ENCODE data around the gene RAN.
"Not testable (repeated sequence)": the region's sequence is repeated elsewhere in the genome, so short reads cannot be mapped to it uniquely, and the experiment has no call there.

Gene RAN

DNA sequence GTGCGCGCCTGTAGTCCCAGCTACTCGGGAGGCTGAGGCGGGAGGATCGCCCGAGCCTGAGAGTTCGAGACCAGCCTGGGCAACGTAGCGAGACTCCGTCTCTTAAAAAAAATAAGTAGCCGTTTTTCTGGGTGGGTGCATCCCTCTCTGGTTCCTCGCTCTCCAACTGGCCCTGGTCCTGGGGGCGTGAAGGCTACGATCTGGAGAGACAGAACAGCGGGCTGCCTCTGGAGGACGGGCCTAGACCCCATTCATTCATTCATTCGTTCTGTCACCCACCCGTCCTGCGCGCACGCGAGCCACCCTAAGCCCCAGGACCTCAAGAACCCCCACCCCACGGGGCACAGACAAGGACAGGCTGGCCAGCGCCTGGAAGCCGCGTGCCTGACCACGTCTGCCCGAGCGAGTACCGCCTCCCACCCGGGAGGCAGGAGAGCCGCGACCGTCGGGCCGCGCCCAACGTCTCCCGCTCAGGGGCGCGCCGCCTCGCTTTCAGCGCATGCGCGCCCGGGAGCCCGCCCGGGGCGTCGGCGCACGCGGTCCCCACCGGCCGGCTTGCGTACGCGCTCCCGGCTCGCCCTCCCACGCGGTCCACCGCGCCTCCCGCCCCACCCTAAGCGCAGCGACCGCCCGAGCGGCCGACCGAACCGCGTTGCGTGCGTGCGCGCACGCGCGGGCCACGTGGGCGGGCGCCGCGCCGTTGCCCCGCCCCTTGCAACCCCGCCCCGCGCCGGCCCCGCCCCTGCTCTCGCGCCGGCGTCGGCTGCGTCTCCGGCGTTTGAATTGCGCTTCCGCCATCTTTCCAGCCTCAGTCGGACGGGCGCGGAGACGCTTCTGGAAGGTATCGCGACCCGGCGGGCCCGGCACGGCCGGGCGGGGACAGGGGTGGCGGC is at the start of gene RAN:
Gene RAN, plus strand, starts transcription at position 781 of the 893 bp plus-strand sequence. CDS start 528 bp downstream, outside the sequence.
- peak; percentile 89 for DNase-seq

DNA sequence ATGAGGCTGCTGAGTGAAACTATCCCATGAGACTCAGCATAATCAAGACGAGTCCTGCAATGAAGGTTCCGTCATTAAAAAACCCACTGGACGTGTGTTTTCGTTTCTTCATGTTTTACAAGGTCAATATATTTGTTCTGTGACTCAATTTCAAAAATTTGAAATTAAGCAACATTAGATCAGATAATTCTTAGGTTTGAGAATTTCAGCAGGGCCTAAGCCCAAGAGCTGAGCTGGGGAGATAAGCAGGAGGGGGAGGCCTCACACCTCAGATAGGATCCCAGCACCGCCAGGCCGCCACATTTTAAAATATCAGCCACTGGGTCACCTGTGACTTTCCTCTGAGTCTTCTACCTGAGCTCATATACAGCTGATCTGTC is 46.1 kb upstream of the RAN start:
- no peak for DNase-seq

DNA sequence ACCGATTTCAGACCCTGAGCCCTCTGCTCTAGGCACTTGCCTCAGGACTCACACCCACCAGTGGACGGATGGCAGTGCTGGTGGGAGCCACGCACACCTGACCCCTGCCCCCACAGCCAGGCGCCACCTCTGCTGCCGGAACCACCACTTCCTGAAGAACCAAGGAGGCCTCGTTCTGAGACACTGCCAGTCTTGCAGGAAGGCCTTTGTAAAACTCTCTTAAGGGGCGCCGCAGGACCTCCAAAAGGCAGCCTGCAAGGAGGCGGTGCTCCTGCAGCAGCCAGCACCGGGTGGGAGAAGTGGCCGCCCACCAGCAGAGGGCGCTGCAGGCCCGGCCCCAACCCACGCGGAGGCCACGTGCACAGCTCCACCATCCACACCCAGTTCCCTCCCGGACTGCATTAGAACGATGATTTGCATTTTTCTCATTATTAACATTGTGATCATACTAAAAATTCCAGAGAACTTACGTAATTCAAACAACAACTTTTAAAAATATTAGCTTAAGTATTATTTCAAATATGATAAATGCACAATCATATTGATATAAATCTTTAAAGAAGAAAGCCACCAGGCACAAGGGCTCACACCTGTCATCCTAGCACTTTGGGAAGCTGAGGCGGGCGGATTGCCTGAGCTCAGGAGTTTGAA is 45.6 kb upstream of the RAN start:
- DNase-seq: no peak

DNA sequence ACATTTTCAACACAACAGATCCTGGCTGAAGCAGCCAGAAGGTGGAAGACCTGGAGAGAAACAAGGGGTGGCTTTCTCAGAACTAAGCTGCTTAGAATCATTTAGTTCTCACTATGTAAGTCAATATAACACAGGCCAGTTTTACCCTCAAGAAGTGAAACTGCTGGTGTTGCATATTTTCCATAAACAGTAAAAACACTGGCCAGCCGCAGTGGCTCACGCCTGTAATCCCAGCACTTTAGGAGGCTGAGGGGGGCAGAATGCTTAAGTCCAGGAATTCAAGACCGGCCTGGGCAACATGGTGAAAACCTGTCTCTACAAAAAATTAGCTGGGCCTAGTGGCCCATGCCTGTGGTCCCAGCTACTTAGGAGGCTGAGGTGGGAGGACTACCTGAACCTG is 44.4 kb upstream of the RAN start:
- no peak for DNase-seq

DNA sequence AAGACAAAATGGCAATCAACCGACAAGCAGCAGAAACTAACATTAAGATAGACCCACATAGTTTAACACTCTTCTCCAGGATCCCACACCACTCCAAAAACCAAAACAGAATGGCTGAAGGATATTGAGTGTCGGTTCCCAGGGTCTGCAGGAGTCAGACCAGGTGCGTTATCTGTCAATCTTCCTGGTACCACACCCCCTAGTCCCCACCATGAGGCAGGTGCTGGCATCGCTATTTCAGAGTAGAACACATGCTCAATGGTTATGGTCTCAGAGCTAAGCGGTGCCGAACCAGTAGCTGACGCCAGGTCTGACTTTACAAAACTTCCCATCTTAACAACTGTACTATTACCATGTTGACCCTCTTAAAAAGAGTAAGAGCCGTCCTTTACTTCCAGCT is 43.0 kb upstream of the RAN start:
- DNase-seq: no peak

DNA sequence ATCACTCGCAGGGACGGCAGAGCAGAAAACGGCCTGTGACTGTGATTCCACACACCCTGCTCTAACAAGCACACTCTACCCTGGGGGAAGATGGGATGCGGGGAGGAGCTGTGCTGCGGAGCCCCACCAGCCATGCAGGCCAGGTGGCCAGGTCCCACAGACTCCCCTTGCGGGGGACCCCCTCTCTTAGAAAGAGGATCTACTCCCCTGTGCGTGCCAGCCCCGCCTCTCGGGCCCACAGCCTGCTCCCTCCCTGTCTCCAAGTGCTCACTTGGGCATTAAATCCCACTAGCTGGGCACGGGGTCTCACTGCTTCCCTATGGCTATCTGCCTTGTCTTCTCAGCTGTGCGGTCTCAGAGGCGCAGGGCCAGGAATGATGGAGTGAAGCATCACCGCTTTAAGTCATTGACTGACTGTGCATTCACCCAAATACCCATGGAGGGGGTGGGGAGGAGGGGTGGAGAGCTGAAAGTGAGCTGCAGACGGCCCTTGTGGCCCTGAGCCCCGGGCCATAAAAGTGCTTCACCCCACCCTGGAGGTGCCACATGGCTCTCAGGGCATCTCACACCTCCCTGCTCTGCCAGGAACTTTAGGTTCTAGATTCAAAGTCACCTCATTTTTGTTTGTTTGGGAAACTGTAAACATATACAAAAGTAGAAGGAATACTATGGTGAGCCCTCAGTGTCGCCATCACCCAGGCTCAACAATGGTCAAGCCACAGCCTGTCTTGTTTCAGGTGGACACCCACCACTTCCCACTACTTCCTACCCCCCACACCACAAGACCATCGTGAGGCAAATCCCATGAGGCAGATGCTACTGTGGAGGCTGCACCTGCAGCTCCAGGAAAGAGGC is 42.2 kb upstream of the RAN start:
- DNase-seq: no peak

- DNase-seq: no peak
Observed at GRCh38 chr12:130830246-130830551, 41.7 kb upstream of the RAN start.

- DNase-seq: no peak
Observed at GRCh38 chr12:130831246-130831645, 40.6 kb upstream of the RAN start.

- no peak for DNase-seq
Observed at GRCh38 chr12:130831876-130832405, 39.9 kb upstream of the RAN start.

GRCh38 chr12:130832561-130833209 is 39.2 kb upstream of the RAN start:
- no peak for DNase-seq

- no peak for DNase-seq
Observed at GRCh38 chr12:130835011-130835410, 36.9 kb upstream of the RAN start.

DNA sequence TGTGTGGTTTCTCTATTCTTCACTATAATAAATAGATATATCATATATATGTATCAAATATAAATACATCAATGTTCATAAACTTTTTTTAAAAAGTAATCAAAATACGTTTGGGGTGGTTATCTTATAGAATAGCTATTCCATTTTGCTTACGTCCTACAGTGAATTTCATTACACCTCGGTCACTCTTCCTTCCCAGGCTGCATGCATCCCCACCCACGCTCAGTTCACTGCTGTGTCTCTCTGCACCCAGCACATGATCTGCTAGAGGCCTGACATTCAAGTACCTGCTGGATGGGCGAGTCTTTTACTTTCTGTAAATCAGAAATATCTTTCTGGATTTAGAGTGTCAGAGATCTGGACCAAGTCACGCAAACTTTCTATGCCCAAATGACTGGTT is 36.4 kb upstream of the RAN start:
- DNase-seq: no peak

DNA sequence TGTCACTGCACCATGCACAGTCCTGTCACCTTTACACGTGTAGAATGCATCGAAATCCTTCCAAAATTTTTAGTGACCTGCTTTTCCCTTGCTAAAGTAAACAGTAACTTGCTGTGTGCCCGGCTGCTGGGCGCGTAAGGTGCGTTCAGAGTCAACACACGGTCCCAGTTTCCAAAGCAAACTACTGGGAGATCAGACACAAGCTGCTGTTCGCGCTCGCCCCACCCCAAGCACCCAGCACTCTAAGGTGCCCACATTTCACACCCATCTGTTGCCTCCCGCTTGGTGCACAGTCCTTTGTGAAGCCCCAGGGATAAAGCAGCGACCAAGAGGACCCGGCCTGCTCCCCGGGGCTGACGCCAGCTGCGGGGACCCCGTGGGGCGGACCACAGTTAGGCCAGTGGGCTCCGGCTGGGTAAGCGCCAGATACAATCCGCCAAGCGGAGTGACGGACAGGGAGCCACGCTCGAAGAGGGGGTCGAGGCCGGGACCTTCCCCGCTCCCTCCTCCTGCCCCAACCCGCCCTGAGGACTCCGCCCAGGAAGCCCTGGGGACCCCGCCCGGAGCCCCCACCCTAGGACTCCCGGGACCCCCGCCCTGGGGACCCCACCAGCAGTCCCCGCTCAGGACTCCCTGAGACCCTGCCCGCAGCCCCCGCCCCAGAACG is 33.4 kb upstream of the RAN start:
- peak; percentile 43 for DNase-seq

GRCh38 chr12:130838951-130839769 is 32.7 kb upstream of the RAN start, which contains the start of gene STX2:
Gene STX2 (minus strand): TSS chr12:130839250. CDS start chr12:130839099, 151 bp downstream.
- DNase-seq: peak; percentile 84

DNA sequence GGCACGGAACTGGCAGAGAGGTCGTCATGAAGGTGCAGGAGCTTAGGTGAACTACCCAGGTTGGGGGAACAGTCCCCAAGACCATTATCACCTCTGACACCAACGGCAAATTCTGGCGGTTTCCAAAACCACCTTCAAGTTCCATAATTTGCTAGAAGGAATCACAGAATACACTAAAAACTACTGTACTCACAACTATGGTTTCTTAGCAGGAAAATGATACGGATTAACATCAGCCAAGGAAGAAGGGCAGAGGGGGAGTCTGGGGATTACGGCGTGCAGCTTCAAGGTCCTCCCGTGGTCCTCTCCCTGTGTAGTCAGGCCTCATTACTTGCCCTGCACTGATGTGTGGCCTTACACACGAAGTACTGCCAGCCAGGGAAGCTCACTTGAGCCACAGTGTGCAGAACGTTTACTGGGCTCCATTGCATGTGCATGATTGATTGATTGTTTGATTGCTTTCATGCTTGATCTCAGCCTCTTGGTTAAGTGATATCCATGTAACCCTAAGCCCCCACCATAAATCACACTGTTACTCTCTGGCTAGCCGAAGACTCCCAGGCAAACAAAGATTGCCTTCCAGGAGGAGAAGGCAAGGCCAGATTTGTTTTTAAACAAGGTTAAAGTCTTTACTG is 32.0 kb upstream of the RAN start:
- no peak for DNase-seq

GRCh38 chr12:130846369-130846768 is 25.5 kb upstream of the RAN start:
- no peak for DNase-seq

- no peak for DNase-seq
Observed at GRCh38 chr12:130847112-130847511, 24.8 kb upstream of the RAN start.

DNA sequence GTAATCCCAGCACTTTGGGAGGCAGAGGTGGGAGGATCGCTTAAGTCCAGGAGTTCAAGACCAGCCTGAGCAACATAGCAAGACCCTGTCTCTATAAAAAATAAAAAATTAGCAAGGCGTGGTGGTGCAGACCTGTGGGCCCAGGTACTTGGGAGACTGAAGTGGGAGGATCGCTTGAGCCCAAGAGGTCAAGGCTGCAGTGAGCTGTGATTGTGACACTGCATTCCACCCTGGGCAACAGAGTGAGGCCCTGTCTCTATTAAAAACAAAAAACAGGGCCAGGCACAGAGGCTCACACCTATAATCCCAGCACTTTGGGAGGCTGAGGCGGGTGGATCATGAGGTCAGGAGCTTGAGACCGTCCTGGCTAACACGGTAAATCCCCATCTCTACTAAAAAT is 23.8 kb upstream of the RAN start:
- not testable (repeated sequence) for DNase-seq

DNA sequence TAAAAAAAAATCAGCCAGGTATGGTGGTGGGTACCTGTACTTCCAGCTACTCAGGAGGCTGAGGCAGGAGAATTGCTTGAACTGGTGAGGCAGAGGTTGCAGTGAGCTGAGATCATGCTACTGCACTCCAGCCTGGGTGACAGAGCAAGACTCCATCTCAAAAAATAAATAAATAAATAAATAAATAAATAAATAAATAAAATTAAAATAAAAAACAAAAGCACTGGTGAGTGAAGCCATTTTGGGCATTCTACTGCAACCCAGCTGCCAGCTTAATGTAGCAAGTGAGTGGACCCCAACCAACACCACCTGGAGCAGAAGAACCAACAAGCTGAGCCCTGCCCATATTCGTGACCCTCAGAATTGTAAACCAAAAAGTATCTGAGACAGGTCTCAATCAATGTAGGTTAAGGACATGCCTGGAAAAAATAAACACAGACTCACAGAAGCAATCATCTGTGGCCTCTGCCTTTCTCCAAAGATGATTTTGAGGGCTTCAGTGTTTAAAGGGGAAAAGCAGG is 23.0 kb upstream of the RAN start:
- not testable (repeated sequence) for DNase-seq
